Measurements from ENCODE around the gene ZNF92.

DNA sequence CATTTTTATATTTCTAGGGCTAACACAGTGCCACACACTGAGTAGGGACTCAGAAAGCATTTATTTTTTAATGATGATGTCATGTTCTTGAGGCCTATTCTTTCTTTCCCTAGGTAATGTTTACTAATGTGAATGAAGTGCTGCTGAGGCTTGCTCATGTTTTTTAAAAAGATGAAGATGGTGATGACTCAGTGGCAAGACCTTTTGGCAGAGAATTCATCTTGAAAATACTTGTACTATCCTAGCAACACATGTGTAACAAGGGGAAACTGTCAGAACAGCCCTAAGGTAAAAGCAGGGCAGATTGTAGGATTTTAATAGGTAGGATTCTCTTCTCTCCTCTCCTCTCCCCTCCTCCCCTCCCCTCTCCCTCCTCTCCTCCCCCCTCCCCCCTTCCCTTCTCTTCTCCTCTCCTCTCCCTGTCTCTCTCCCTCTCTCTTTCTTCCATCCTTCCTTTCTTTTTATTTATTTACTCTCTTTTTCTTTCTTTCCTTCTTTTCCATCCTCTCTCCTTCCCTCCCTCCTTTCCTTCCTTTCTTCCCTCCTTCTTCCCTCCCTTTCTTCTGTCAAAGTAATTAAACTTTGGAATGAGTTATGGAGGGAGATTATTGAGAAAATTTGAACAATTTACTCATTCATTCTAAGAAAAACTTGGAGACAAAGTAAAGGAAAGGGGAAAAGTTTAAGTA, 75.3 kb downstream of the ZNF92 start:
- TF ChIP-seq, protein P1, sequence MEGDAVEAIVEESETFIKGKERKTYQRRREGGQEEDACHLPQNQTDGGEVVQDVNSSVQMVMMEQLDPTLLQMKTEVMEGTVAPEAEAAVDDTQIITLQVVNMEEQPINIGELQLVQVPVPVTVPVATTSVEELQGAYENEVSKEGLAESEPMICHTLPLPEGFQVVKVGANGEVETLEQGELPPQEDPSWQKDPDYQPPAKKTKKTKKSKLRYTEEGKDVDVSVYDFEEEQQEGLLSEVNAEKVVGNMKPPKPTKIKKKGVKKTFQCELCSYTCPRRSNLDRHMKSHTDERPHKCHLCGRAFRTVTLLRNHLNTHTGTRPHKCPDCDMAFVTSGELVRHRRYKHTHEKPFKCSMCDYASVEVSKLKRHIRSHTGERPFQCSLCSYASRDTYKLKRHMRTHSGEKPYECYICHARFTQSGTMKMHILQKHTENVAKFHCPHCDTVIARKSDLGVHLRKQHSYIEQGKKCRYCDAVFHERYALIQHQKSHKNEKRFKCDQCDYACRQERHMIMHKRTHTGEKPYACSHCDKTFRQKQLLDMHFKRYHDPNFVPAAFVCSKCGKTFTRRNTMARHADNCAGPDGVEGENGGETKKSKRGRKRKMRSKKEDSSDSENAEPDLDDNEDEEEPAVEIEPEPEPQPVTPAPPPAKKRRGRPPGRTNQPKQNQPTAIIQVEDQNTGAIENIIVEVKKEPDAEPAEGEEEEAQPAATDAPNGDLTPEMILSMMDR (IDR thresholded peaks at IDR 0.05), result no peak
- TF ChIP-seq EZH2 (IDR thresholded peaks at IDR 0.05; ENCODE audit: borderline replicate concordance, insufficient read depth, low read depth, low read length, poor library complexity, severe bottlenecking), result no peak

All from B cell (primary cell).